ENCODE results near the gene DCAF5. TPM values are rescaled to one million over a fixed set of nuclear protein-coding genes. Genes with fewer than 3 reads are reported as not detected.

The DCAF5 gene
- total RNA-seq, 1 experiment from 2014 or later = 23.5 TPM

- no peaks in the 10 kb centered on the region for H3K36me3 Mint-ChIP-seq (ENCODE audit: insufficient read depth, unreplicated experiment)
- BruUV-seq (replicated peaks) = no TSS peak
- CTCF ChIA-PET = no interaction called here
- TF ChIP-seq, protein P1, sequence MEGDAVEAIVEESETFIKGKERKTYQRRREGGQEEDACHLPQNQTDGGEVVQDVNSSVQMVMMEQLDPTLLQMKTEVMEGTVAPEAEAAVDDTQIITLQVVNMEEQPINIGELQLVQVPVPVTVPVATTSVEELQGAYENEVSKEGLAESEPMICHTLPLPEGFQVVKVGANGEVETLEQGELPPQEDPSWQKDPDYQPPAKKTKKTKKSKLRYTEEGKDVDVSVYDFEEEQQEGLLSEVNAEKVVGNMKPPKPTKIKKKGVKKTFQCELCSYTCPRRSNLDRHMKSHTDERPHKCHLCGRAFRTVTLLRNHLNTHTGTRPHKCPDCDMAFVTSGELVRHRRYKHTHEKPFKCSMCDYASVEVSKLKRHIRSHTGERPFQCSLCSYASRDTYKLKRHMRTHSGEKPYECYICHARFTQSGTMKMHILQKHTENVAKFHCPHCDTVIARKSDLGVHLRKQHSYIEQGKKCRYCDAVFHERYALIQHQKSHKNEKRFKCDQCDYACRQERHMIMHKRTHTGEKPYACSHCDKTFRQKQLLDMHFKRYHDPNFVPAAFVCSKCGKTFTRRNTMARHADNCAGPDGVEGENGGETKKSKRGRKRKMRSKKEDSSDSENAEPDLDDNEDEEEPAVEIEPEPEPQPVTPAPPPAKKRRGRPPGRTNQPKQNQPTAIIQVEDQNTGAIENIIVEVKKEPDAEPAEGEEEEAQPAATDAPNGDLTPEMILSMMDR (IDR thresholded peaks at IDR 0.05; ENCODE audit: unreplicated experiment) = no peak
- no peaks in the 10 kb centered on the region for H3K9me3 Mint-ChIP-seq (ENCODE audit: low read depth, unreplicated experiment)
- peaks cover 11% of the 10 kb centered on the region for H3K4me1 Mint-ChIP-seq (ENCODE audit: low read depth, unreplicated experiment)
- no peak overlapping the region for H3K4me3 Mint-ChIP-seq (ENCODE audit: low read depth, unreplicated experiment)
- H3K27me3 Mint-ChIP-seq (ENCODE audit: unreplicated experiment) = no peaks in the 10 kb centered on the region
- intact Hi-C loops (cut with micrococcal nuclease; ENCODE audit: unreplicated experiment) = no loop called here
- H3K27ac Mint-ChIP-seq (ENCODE audit: unreplicated experiment) = no peak overlapping the region
- no peak for DNase-seq
These were observed 110.6 kb downstream of the DCAF5 start for GRCh38 chr14:69042299-69042698.

GRCh38 chr14:69041783-69042182 lies 111.1 kb downstream of the DCAF5 start:
- CTCF ChIA-PET = no interaction called here
- BruUV-seq (replicated peaks) = no TSS peak
- H3K9me3 Mint-ChIP-seq (ENCODE audit: low read depth, unreplicated experiment) = no peaks in the 10 kb centered on the region
- H3K27ac Mint-ChIP-seq (ENCODE audit: unreplicated experiment) = no peak overlapping the region
- H3K4me1 Mint-ChIP-seq (ENCODE audit: low read depth, unreplicated experiment) = peaks cover 11% of the 10 kb centered on the region
- no peaks in the 10 kb centered on the region for H3K27me3 Mint-ChIP-seq (ENCODE audit: unreplicated experiment)
- intact Hi-C loops (cut with micrococcal nuclease; ENCODE audit: unreplicated experiment) = no loop called here
- TF ChIP-seq, protein P1 (IDR thresholded peaks at IDR 0.05; ENCODE audit: unreplicated experiment) = no peak
- DNase-seq = no peak
- H3K36me3 Mint-ChIP-seq (ENCODE audit: insufficient read depth, unreplicated experiment) = no peaks in the 10 kb centered on the region
- no peak overlapping the region for H3K4me3 Mint-ChIP-seq (ENCODE audit: low read depth, unreplicated experiment)

DNA sequence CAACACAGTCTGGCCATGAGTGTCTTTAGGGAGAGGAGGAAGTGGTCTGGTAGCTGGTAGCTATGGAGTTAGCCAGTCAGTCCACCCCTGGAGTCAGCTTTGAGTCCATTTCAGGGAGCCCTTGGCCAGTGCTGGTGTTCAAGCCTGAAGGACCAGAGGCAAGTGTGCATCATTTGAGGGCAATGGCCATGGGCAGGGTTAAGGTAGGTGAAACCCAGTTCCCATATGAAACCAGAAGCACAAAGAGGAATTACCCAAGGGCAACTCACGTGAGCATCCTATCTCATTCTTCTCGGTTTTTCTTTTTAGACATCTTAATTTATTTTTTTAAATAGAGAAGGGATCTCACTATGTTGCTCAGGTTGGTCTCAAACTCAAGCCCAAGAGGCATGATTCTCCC lies 112.6 kb downstream of the DCAF5 start:
- no peaks in the 10 kb centered on the region for H3K9me3 Mint-ChIP-seq (ENCODE audit: low read depth, unreplicated experiment)
- no peaks in the 10 kb centered on the region for H3K27me3 Mint-ChIP-seq (ENCODE audit: unreplicated experiment)
- intact Hi-C loops (cut with micrococcal nuclease; ENCODE audit: unreplicated experiment) = no loop called here
- no peaks in the 10 kb centered on the region for H3K36me3 Mint-ChIP-seq (ENCODE audit: insufficient read depth, unreplicated experiment)
- no peak for DNase-seq
- TF ChIP-seq, protein P1 (IDR thresholded peaks at IDR 0.05; ENCODE audit: unreplicated experiment) = no peak
- H3K4me3 Mint-ChIP-seq (ENCODE audit: low read depth, unreplicated experiment) = no peak overlapping the region
- H3K27ac Mint-ChIP-seq (ENCODE audit: unreplicated experiment) = no peak overlapping the region
- CTCF ChIA-PET = no interaction called here
- no TSS peak for BruUV-seq (replicated peaks)
- H3K4me1 Mint-ChIP-seq (ENCODE audit: low read depth, unreplicated experiment) = peaks cover 11% of the 10 kb centered on the region

DNA sequence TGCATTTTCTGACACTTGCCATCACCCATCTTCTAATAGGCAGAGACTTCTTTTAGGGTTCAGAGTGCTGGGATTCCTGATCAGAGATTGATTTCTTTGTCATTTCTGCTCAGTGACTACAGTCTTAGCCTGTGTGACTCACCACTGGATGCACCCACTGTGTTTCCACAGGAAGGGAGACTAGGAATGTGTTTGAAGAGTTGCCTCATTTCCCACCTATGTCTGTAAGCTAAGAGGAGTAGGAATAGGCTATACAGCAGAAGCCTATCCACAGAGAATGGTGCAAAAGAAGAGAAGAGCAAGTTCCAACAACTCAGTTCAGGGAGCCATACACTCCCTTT lies 113.7 kb downstream of the DCAF5 start:
- TF ChIP-seq, protein P1 (IDR thresholded peaks at IDR 0.05; ENCODE audit: unreplicated experiment) = no peak
- Mint-ChIP-seq H3K4me3 (ENCODE audit: low read depth, unreplicated experiment) (no peak overlapping the region), H3K4me1 (ENCODE audit: low read depth, unreplicated experiment) (peaks cover 11% of the 10 kb centered on the region), H3K27me3 (ENCODE audit: unreplicated experiment) (no peaks in the 10 kb centered on the region), H3K9me3 (ENCODE audit: low read depth, unreplicated experiment) (no peaks in the 10 kb centered on the region), H3K36me3 (ENCODE audit: insufficient read depth, unreplicated experiment) (no peaks in the 10 kb centered on the region), H3K27ac (ENCODE audit: unreplicated experiment) (no peak overlapping the region)
- no TSS peak for BruUV-seq (replicated peaks)
- intact Hi-C loops (cut with micrococcal nuclease; ENCODE audit: unreplicated experiment) = no loop called here
- DNase-seq = no peak
- CTCF ChIA-PET = no interaction called here

All from Calu3 (cell line).